Lung (tissue), 12 donors: ENCODE measurements around the gene PLCXD3. TPM values are rescaled to one million over a fixed set of nuclear protein-coding genes. Genes with fewer than 3 reads are reported as not detected.

Experiments
- ATAC-seq: fragments of 200-7000 bp; cut with Tn5 transposase; one replicate; pipeline ENCODE4 v1.9.1; 2020; ENCODE audit warnings: moderate number of reproducible peaks; ENCODE audit not compliant: insufficient read depth, low FRiP score
- DNase-seq, 3 donors: peaks; one replicate each; pipeline ENCODE4 v3.0.0-alpha.2; 2013 to 2017
- H3K27ac ChIP-seq, 2 donors: one replicate each; pipeline ENCODE4 v1.5.1; 2013; ENCODE audit warnings: mild to moderate bottlenecking in 2 of 2, moderate library complexity in 2 of 2, control low read depth in 1 of 2, inconsistent platforms in 1 of 2, low read depth in 1 of 2, low read length in 1 of 2
- H3K27me3 ChIP-seq, 3 donors: one replicate each; pipeline ENCODE4 v1.5.1; 2013; ENCODE audit warnings: low read length in 2 of 3; ENCODE audit not compliant: control insufficient read depth in 3 of 3, insufficient read depth in 3 of 3
- H3K36me3 ChIP-seq, 4 donors: one replicate each; pipeline ENCODE4 v1.5.1; 2013; ENCODE audit warnings: low read length in 4 of 4, mild to moderate bottlenecking in 1 of 4, moderate library complexity in 1 of 4; ENCODE audit not compliant: control insufficient read depth in 4 of 4, insufficient read depth in 4 of 4
- H3K4me1 ChIP-seq, 5 donors: one replicate each; pipeline ENCODE4 v1.5.1; 2013; ENCODE audit warnings: low read length in 5 of 5, mild to moderate bottlenecking in 2 of 5, moderate library complexity in 1 of 5; ENCODE audit not compliant: control insufficient read depth in 5 of 5, insufficient read depth in 5 of 5
- H3K4me3 ChIP-seq: one replicate; pipeline ENCODE4 v1.5.1; 2013; ENCODE audit warnings: mild to moderate bottlenecking, control low read depth, moderate library complexity
- H3K9ac ChIP-seq, 2 donors: one replicate each; pipeline ENCODE4 v1.5.1; 2013; ENCODE audit warnings: low read length in 2 of 2, control low read depth in 1 of 2; ENCODE audit not compliant: insufficient read depth in 1 of 2
- H3K9me3 ChIP-seq, 4 donors: one replicate each; pipeline ENCODE4 v1.5.1; 2013; ENCODE audit warnings: low read length in 3 of 4, mild to moderate bottlenecking in 1 of 4, moderate library complexity in 1 of 4; ENCODE audit not compliant: control insufficient read depth in 4 of 4, insufficient read depth in 3 of 4
- WGBS, 2 donors: extraction: QIAGEN DNeasy Blood & Tissue Kit; methylation state at CpG; one replicate each; pipeline ENCODE4 v1.1.7; 2013; 5-methylcytosine and 5-hydroxymethylcytosine counted together
- polyA plus RNA-seq, 2 donors: library from polyadenylated mRNA; stranded (reverse); fragments of 200-250 nt; gene quantifications; one replicate each; pipeline ENCODE4 v1.2.1, GENCODE V29; 2013
- total RNA-seq, 2 donors: library from RNA; depleted of rRNA in 1 of 2; stranded (reverse); fragments of >200 nt in 1 of 2; gene quantifications; one replicate each; pipeline ENCODE4 v1.2.1, GENCODE V29; 2014 to 2021
- TF ChIP-seq, protein P1 (sequence below): IDR thresholded peaks from 2 replicates; pipeline ENCODE4 v1.5.1; 2012; ENCODE audit warnings: mild to moderate bottlenecking; ENCODE audit errors: control extremely low read depth, extremely low read depth
- donor health status: control.
- donor health status: control.
- donor health status: Bipolar disorder and iron deficiency.
- donor health status: healthy.
- donor health status: DM: yes; HTN: yes; CAD: no.

The PLCXD3 gene
- total and polyA plus RNA-seq, 4 donors, result 0.38 to 2.1 (median 0.54) TPM

DNA sequence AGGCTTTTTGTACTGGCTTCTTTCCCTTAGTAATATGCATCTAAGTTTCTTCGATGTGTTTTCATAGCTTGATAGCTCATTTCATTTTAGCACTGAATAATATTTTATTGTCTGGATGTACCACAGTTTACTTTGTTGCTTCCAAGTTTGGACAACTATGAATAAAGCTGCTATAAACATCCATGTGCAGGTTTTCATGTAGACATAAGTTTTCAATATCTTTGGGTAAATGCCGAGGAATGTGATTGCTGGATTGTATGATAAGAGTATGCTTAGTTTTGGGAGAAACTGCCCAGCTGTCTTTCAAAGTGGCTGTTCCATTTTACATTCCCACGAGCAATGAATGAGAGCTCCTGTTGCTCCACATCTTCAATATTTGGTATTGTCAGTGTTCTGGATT, 84.7 kb downstream of the PLCXD3 start:
- Histone ChIP-seq H3K27me3 (no peaks in the 10 kb centered on the region), H3K4me1 (peaks cover 0 to 10% (median 0%) of the 10 kb centered on the region in 5 donors), H3K27ac (peak overlapping the region in 1 of 2 donors; percentile 50), H3K4me3 (no peak overlapping the region), H3K9me3 (no peaks in the 10 kb centered on the region), H3K9ac (no peak overlapping the region), H3K36me3 (no peaks in the 10 kb centered on the region)
- no peak for ATAC-seq
- WGBS, 2 donors, result 62 to 74% methylated on average over 3 of the region's 3 CpGs
- peak in 2 of 3 donors; percentile 19 to 31 for DNase-seq
- TF ChIP-seq, protein P1, sequence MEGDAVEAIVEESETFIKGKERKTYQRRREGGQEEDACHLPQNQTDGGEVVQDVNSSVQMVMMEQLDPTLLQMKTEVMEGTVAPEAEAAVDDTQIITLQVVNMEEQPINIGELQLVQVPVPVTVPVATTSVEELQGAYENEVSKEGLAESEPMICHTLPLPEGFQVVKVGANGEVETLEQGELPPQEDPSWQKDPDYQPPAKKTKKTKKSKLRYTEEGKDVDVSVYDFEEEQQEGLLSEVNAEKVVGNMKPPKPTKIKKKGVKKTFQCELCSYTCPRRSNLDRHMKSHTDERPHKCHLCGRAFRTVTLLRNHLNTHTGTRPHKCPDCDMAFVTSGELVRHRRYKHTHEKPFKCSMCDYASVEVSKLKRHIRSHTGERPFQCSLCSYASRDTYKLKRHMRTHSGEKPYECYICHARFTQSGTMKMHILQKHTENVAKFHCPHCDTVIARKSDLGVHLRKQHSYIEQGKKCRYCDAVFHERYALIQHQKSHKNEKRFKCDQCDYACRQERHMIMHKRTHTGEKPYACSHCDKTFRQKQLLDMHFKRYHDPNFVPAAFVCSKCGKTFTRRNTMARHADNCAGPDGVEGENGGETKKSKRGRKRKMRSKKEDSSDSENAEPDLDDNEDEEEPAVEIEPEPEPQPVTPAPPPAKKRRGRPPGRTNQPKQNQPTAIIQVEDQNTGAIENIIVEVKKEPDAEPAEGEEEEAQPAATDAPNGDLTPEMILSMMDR, result no peak

DNA sequence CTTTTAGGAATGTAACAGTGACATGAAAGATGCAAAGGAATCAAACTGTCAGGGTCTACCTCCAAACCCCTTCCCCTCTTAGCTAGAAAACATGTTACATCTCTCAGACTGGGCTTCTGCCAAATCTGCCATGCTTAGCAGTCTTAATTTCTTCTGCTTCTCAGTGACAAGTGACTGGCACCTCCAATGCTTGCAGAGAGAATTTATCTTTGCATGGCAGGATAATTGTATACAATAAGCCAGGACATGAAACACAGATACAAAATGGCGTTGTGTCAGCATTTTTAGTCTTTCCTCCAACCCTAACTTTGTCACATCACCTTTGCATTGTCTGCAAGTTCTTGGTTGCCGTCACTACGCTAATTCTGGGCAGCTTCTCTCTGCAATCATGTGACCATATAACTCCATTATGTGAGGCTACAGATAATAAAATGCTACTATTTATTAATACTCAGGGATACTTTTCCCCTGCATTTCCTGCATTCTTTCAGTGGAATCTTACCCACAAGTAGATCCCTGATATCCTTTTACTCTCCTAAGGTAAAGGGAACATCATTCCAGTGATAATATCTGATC, 89.8 kb downstream of the PLCXD3 start:
- peaks cover 0 to 21% (median 0%) of the 10 kb centered on the region in 5 donors for H3K4me1 ChIP-seq
- H3K4me3 ChIP-seq, result no peak overlapping the region
- peaks cover 0 to 5% (median 0%) of the 10 kb centered on the region in 4 donors for H3K36me3 ChIP-seq
- no peaks in the 10 kb centered on the region for H3K9me3 ChIP-seq
- no peaks in the 10 kb centered on the region for H3K27me3 ChIP-seq
- no peak overlapping the region for H3K9ac ChIP-seq
- DNase-seq (no peak), ATAC-seq (no peak)
- peak overlapping the region in 1 of 2 donors; percentile 33 for H3K27ac ChIP-seq
- WGBS, 2 donors, result 82 to 85% methylated on average over 3 of the region's 3 CpGs
- TF ChIP-seq, protein P1, result no peak

DNA sequence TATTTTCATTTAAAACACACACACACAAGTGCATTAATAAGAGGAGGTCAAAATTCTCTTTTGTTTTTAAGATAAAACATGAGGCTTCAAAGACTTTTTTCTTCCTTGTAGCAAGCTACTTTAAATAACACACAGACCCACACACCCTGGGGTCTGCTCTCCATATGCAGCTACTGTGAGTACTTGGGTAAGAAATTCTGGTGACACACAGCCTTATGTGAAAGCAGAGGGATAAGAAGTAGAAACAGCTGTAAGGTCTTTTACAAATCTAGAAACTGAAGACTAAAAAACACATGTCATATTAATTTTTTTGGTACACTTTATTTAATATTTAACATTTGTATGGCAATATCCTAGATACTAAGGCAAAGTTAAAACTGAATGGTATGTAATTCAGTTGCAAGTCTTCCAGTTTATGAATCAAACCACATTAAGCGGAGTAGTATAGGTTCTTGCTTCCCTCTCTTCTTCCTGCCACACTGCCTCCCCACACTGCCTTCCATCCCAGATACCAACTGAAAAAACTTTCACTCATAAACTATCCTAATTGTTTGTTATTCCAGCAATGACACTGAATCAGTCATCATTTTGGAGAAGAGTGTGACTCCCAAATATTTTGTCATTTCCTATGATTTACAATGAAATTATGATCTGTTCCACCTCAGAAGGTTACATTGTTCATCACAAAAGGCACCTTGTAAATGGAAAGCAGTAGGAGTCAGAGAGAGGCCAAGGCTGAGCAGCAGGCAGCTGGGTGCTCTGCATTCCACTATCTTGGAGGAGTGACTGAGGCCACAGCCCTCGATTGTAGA, 92.0 kb downstream of the PLCXD3 start:
- no peak overlapping the region for H3K4me3 ChIP-seq
- peaks cover 0 to 5% (median 0%) of the 10 kb centered on the region in 4 donors for H3K36me3 ChIP-seq
- 62 to 72% methylated on average over 2 of the region's 2 CpGs for WGBS, 2 donors
- TF ChIP-seq, protein P1, result no peak
- ATAC-seq, result no peak
- peaks cover 0 to 24% (median 0%) of the 10 kb centered on the region in 5 donors for H3K4me1 ChIP-seq
- no peaks in the 10 kb centered on the region for H3K27me3 ChIP-seq
- H3K9me3 ChIP-seq, result no peaks in the 10 kb centered on the region
- no peak for DNase-seq
- peak overlapping the region in 1 of 2 donors; percentile 91 for H3K27ac ChIP-seq
- H3K9ac ChIP-seq, result no peak overlapping the region
